NCI-H2196 (cell line): ENCODE measurements around the gene ZNF385B.
A peak's percentile ranks its signal among the peaks of the same experiment; 100 is the strongest.

ENCODE experiments used
- DNase-seq: peaks from one replicate; lab custom pipeline; 2025; ENCODE audit not compliant: unreplicated experiment; lab: John Stamatoyannopoulos, UW

ZNF385B gene

GRCh38 chr2:179410552-179411356 lies 450.7 kb downstream of the ZNF385B start:
- peak; percentile 48 for DNase-seq

GRCh38 chr2:179403624-179404023 lies 457.8 kb downstream of the ZNF385B start:
- DNase-seq: no peak

GRCh38 chr2:179393481-179393880 lies 467.9 kb downstream of the ZNF385B start:
- no peak for DNase-seq
